H9 (cell line): Measurements from ENCODE around the gene COMMD1. TPM values are rescaled to one million over a fixed set of nuclear protein-coding genes. Genes with fewer than 3 reads are reported as not detected.

Source experiments
- DNase-seq: peaks from one replicate; pipeline ENCODE4 v3.0.0-alpha.2; 2017
- H2AFZ ChIP-seq: one replicate; pipeline ENCODE4 v1.6.1; 2013; ENCODE audit warnings: mild to moderate bottlenecking, low read length, control low read depth, moderate library complexity
- H2AK5ac ChIP-seq: 2 replicates; pipeline ENCODE4 v1.6.1; 2013; ENCODE audit warnings: low read length, control low read depth, mixed read lengths; ENCODE audit not compliant: insufficient read length
- H2BK120ac ChIP-seq: one replicate; pipeline ENCODE4 v1.6.1; 2013; ENCODE audit warnings: low read depth, mild to moderate bottlenecking, low read length, control low read depth, inconsistent platforms; ENCODE audit not compliant: poor library complexity, severe bottlenecking
- H2BK12ac ChIP-seq: 2 replicates; pipeline ENCODE4 v1.6.1; 2013; ENCODE audit warnings: low read length, control low read depth, mixed read lengths, low read depth; ENCODE audit not compliant: insufficient read length
- H2BK15ac ChIP-seq: 2 replicates; pipeline ENCODE4 v1.6.1; 2013; ENCODE audit warnings: low read depth, low read length, control low read depth
- H2BK20ac ChIP-seq: one replicate; pipeline ENCODE4 v1.6.1; 2013; ENCODE audit warnings: low read depth, mild to moderate bottlenecking, low read length, control low read depth, inconsistent platforms; ENCODE audit not compliant: poor library complexity, severe bottlenecking
- H2BK5ac ChIP-seq: 2 replicates; pipeline ENCODE4 v1.6.1; 2013; ENCODE audit warnings: low read length, control low read depth, mixed read lengths; ENCODE audit not compliant: insufficient read length
- H3K14ac ChIP-seq: 2 replicates; pipeline ENCODE4 v1.6.1; 2013; ENCODE audit warnings: low read length, control low read depth; ENCODE audit not compliant: insufficient read depth
- H3K18ac ChIP-seq: 2 replicates; pipeline ENCODE4 v1.6.1; 2013; ENCODE audit warnings: low read depth, mild to moderate bottlenecking, mixed read lengths, low read length, control low read depth; ENCODE audit not compliant: insufficient read length
- H3K23ac ChIP-seq: 2 replicates; pipeline ENCODE4 v1.6.1; 2013; ENCODE audit warnings: low read length, control low read depth, mixed read lengths, low read depth; ENCODE audit not compliant: insufficient read length
- H3K23me2 ChIP-seq: 2 replicates; pipeline ENCODE4 v1.6.1; 2013; ENCODE audit warnings: low read depth, mild to moderate bottlenecking, mixed read lengths, low read length, control low read depth; ENCODE audit not compliant: insufficient read length, poor library complexity, severe bottlenecking
- H3K27ac ChIP-seq: 2 replicates; pipeline ENCODE4 v1.5.1; 2013; ENCODE audit warnings: low read length, control low read depth, mixed read lengths, low read depth; ENCODE audit not compliant: insufficient read length
- H3K27me3 ChIP-seq: 2 replicates; pipeline ENCODE4 v1.6.1; 2013; ENCODE audit warnings: low read length, control low read depth, inconsistent platforms; ENCODE audit not compliant: insufficient read depth
- H3K4ac ChIP-seq: 2 replicates; pipeline ENCODE4 v1.6.1; 2013; ENCODE audit warnings: low read depth, mild to moderate bottlenecking, control low read depth, inconsistent platforms, low read length, moderate library complexity
- H3K4me1 ChIP-seq: 2 replicates; pipeline ENCODE4 v1.6.1; 2013; ENCODE audit warnings: low read length, control low read depth, inconsistent platforms; ENCODE audit not compliant: insufficient read depth
- H3K4me2 ChIP-seq: 2 replicates; pipeline ENCODE4 v1.6.1; 2013; ENCODE audit warnings: low read length, control low read depth, mixed read lengths; ENCODE audit not compliant: insufficient read length, insufficient read depth
- H3K56ac ChIP-seq: 2 replicates; pipeline ENCODE4 v1.6.1; 2013; ENCODE audit warnings: low read depth, mild to moderate bottlenecking, mixed read lengths, low read length, control low read depth; ENCODE audit not compliant: insufficient read length
- H3K79me1 ChIP-seq: 2 replicates; pipeline ENCODE4 v1.6.1; 2013; ENCODE audit warnings: low read depth, mild to moderate bottlenecking, moderate library complexity, low read length, control low read depth, inconsistent platforms; ENCODE audit not compliant: insufficient read depth, poor library complexity, severe bottlenecking
- H3K79me2 ChIP-seq: 2 replicates; pipeline ENCODE4 v1.6.1; 2013; ENCODE audit warnings: low read length, control low read depth, inconsistent platforms; ENCODE audit not compliant: insufficient read depth
- H3K9ac ChIP-seq: 2 replicates; pipeline ENCODE4 v1.6.1; 2013; ENCODE audit warnings: low read length, control low read depth, mixed read lengths; ENCODE audit not compliant: insufficient read length; ENCODE audit errors: extremely low read depth
- H3K9me3 ChIP-seq: one replicate; pipeline ENCODE4 v1.6.1; 2013; ENCODE audit warnings: low read depth, low read length, inconsistent platforms; ENCODE audit not compliant: control insufficient read depth
- H3T11ph ChIP-seq: one replicate; pipeline ENCODE4 v1.6.1; 2013; ENCODE audit warnings: mild to moderate bottlenecking, low read length, control low read depth, inconsistent platforms
- H4K20me1 ChIP-seq: one replicate; pipeline ENCODE4 v1.6.1; 2013; ENCODE audit not compliant: control insufficient read depth, insufficient read length, insufficient read depth
- H4K5ac ChIP-seq: 2 replicates; pipeline ENCODE4 v1.6.1; 2013; ENCODE audit warnings: low read depth, mild to moderate bottlenecking, mixed read lengths, low read length, control low read depth; ENCODE audit not compliant: insufficient read length
- H4K8ac ChIP-seq: replicated peaks from 2 replicates; pipeline ENCODE4 v1.6.1; 2013; ENCODE audit warnings: low read length, control low read depth, mixed read lengths, low read depth; ENCODE audit not compliant: insufficient read length
- H4K91ac ChIP-seq: 2 replicates; pipeline ENCODE4 v1.6.1; 2013; ENCODE audit warnings: low read depth, mild to moderate bottlenecking, moderate library complexity, mixed read lengths, low read length, control low read depth; ENCODE audit not compliant: insufficient read length
- H3K27ac Mint-ChIP-seq, 3 experiments: 2 replicates in 2 of 3; 3 replicates in 1 of 3; pipeline ENCODE4 v1.8.0; 2020 to 2021; ENCODE audit warnings: mixed read lengths in 3 of 3, mild to moderate bottlenecking in 1 of 3, moderate library complexity in 1 of 3
- H3K27me3 Mint-ChIP-seq: 2 replicates; pipeline ENCODE4 v1.8.0; 2021; ENCODE audit warnings: low read depth, mild to moderate bottlenecking, moderate library complexity, mixed read lengths
- H3K36me3 Mint-ChIP-seq, 3 experiments: 2 replicates in 2 of 3; 3 replicates in 1 of 3; pipeline ENCODE4 v1.8.0; 2020 to 2021; ENCODE audit warnings: low read depth in 3 of 3, mixed read lengths in 3 of 3; ENCODE audit not compliant: insufficient read depth in 1 of 3
- H3K4me1 Mint-ChIP-seq, 2 experiments: 2 replicates each; pipeline ENCODE4 v1.8.0; 2020; ENCODE audit warnings: mixed read lengths in 2 of 2
- H3K4me3 Mint-ChIP-seq, 2 experiments: 2 replicates in 1 of 2; 3 replicates in 1 of 2; pipeline ENCODE4 v1.8.0; 2020 to 2021; ENCODE audit warnings: mild to moderate bottlenecking in 2 of 2, mixed read lengths in 2 of 2, moderate library complexity in 1 of 2
- H3K9me3 Mint-ChIP-seq, 2 experiments: 2 replicates in 1 of 2; 3 replicates in 1 of 2; pipeline ENCODE4 v1.8.0; 2020; ENCODE audit warnings: mild to moderate bottlenecking in 2 of 2, mixed read lengths in 2 of 2, moderate library complexity in 1 of 2
- WGBS: extraction: QIAGEN DNeasy Blood & Tissue Kit; methylation state at CpG from one replicate; pipeline ENCODE4 v1.1.7; 2013; ENCODE audit warnings: missing lambda C conversion rate, low lambda C conversion rate, mixed read lengths; ENCODE audit not compliant: insufficient read length; ENCODE audit errors: extremely low coverage; 5-methylcytosine and 5-hydroxymethylcytosine counted together
- total RNA-seq: library from RNA; stranded (reverse); gene quantifications from 2 replicates; pipeline ENCODE4 v1.2.1, GENCODE V29; 2021
- TF ChIP-seq, protein P1 (sequence below): fragments of 200-600 bp; sonication (generic); conservative IDR thresholded peaks from 3 replicates; pipeline ENCODE4 v1.8.0; 2021; ENCODE audit warnings: antibody characterized with exemption, mild to moderate bottlenecking

The COMMD1 gene
- total RNA-seq, 1 experiment from 2014 or later, result 31.5 TPM

- Histone ChIP-seq H3K79me1 (no peaks in the 10 kb centered on the region), H3K18ac (no peak overlapping the region), H2BK5ac (no peak overlapping the region), H2BK20ac (no peak overlapping the region), H3K4me2 (no peak overlapping the region), H4K20me1 (no peaks in the 10 kb centered on the region), H3K27me3 (no peaks in the 10 kb centered on the region), H3T11ph (no peak overlapping the region), H3K4ac (no peak overlapping the region), H3K23ac (no peak overlapping the region), H2BK15ac (no peak overlapping the region), H2AFZ (no peak overlapping the region), H3K27ac (no peak overlapping the region), H3K14ac (no peak overlapping the region), H2BK12ac (no peak overlapping the region), H3K79me2 (no peaks in the 10 kb centered on the region), H2AK5ac (no peak overlapping the region), H3K9ac (no peak overlapping the region), H2BK120ac (no peak overlapping the region), H3K23me2 (no peaks in the 10 kb centered on the region), H4K5ac (no peak overlapping the region), H3K9me3 (no peaks in the 10 kb centered on the region), H3K4me1 (no peaks in the 10 kb centered on the region), H4K91ac (no peak overlapping the region), H3K56ac (no peak overlapping the region), H4K8ac (no peak overlapping the region)
- TF ChIP-seq, protein P1, sequence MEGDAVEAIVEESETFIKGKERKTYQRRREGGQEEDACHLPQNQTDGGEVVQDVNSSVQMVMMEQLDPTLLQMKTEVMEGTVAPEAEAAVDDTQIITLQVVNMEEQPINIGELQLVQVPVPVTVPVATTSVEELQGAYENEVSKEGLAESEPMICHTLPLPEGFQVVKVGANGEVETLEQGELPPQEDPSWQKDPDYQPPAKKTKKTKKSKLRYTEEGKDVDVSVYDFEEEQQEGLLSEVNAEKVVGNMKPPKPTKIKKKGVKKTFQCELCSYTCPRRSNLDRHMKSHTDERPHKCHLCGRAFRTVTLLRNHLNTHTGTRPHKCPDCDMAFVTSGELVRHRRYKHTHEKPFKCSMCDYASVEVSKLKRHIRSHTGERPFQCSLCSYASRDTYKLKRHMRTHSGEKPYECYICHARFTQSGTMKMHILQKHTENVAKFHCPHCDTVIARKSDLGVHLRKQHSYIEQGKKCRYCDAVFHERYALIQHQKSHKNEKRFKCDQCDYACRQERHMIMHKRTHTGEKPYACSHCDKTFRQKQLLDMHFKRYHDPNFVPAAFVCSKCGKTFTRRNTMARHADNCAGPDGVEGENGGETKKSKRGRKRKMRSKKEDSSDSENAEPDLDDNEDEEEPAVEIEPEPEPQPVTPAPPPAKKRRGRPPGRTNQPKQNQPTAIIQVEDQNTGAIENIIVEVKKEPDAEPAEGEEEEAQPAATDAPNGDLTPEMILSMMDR, result no peak
- H3K9me3 Mint-ChIP-seq, result peaks cover 7 to 8% of the 10 kb centered on the region in 2 experiments
- no CpG with 5 or more reads among the region's 1 CpG for WGBS
- no peak overlapping the region for H3K4me3 Mint-ChIP-seq
- no peak for DNase-seq
- H3K27ac Mint-ChIP-seq, result no peak overlapping the region
- H3K27me3 Mint-ChIP-seq, result no peaks in the 10 kb centered on the region
- H3K36me3 Mint-ChIP-seq, result peaks cover 0 to 7% (median 7%) of the 10 kb centered on the region in 3 experiments; a peak in 3 of 7 replicates
- H3K4me1 Mint-ChIP-seq, result no peaks in the 10 kb centered on the region
Measured at GRCh38 chr2:61980758-61981157, 75.3 kb downstream of the COMMD1 start.
